GM18951 (cell line): ENCODE data around the gene DNAJC16.

Experiments used
- POLR2A ChIP-seq: IDR thresholded peaks from 4 replicates; pipeline ENCODE4 v1.6.1; 2011; ENCODE audit warnings: mild to moderate bottlenecking; ENCODE audit not compliant: insufficient read length, insufficient read depth; ENCODE audit errors: extremely low read depth
- in situ Hi-C: fragments of 300-500 bp; cut with MboI; formaldehyde crosslinking; loops from one replicate; pipeline ENCODE4 v1.12.0; 2022; ENCODE audit warnings: low sequenced_read_pairs, mixed read lengths, inconsistent platforms; ENCODE audit not compliant: unreplicated experiment

Gene DNAJC16

DNA sequence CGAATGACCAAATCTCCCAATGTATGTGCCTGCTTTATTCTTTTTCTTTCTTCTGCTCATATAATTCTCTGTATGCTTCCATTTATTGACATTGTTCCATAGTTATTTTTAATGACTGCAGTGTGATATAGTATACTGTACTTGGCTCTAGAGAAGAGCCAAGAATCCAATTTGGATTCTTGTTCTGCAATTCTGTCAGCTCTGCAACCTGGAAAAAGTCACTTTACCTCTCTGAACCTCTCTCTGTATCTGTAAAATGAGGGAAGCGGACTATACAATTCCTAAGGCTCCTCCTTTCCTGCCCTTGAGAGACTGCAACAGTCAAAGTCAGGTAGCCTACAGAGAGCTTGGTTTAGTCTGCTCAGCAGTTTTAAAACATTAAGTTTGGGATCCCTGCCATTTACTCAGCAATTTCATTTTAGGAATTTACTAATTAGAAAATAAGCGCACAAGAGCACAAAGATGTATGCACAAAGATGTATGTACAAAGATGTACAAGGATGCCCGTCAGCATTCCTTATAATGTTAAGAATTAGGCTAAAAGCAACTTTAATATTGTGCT lies 14.7 kb downstream of the DNAJC16 start:
- no peak for TF ChIP-seq POLR2A
- in situ Hi-C loops, result no loop called here

DNA sequence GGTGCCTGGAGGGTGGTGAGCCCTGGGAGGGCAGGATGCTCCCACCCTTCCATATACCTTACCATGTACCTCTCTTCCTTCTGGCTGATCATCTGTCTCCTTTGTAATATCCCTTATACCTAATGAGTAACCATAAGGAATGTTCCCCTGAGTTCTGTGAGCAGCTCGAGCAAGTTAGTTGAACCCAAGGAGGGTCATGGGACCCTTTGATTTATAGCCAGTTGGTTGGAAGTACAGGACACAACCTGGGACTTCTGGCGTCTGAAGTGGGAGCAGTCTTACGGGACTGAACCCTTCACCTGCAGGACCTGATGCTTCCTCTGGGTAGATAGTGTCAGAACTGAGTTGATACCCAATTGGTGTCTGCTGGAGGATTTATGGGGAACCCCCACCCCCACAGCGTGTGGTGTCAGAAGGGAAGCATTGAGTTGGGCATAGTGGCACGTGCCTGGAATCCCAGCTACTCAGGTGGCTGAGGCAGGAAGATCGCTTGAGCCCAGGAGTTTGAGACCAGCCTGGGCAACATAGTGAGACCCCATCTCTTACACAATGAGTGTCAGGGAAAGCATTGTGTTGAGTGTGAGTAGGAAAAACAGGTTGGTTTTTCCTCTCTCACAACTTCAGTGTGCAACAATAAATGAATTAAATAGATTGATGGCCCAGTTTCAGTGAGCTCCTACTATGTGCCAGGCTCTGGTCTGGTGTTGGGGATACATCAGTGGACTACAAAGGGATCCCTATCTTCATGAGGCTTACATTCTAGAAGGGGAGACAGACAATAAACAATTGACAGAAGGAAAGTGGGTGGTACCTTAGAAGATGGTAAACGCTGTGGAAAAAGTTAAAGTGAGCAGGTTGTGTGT lies 16.0 kb downstream of the DNAJC16 start:
- no peak for TF ChIP-seq POLR2A
- in situ Hi-C loops, result no loop called here

DNA sequence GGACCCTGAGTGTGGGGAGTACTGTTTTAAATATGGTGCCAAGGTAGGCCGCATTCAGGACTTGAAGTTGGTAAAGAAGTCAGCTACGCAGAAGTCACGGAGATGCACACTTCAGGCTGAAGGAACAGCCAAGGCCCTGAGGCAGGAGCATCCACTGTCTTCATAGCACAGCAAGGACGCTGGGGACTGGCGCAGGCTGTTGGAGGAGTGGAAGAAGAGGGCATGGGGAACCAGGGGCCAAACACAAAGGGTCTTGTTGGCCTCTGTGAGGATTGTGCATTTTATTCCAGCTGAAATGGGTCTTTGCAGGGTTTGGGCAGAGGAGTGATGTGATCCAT lies 16.6 kb downstream of the DNAJC16 start:
- in situ Hi-C loops, result no loop called here

DNA sequence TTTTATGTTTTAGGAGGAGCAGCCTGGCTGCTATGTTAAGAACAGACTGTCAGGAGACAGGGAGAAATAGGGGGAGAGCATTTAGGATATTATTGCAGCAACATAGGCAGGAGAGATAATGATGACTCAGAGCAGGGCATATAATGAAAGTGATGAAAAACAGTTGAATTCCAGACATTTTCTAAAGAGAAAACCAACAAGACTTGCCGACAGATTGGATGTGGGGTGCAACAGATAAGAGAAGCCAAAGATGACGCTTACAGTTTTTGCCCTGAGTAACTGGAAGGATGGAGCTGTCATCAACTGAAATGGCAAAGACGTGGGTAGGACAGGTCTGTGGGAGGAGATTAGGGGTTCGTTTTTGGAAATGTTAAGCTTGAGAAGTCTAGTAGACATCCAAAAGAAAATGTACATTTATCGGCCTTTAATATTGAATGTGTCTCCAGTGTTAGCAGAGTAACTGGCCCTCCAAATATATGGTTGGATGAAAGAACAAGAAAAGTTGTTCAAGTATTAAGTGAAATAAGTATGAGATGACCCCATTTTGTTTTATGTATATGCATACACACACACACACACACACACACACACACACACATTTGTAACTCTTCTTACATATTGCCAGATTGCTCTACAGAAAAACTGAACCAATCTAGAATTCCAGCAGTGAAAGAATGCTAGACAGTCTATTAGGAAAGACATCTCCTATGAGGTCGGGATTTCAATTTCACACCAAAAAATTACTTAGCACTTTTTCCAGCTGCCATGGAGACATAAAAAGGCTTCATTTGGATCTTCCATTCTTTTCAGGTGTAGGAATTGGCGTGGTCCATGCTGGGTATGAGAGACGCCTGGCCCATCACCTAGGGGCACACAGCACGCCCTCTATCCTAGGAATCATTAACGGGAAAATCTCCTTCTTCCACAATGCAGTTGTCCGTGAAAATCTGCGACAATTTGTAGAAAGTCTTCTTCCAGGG lies 17.2 kb downstream of the DNAJC16 start:
- in situ Hi-C loops, result no loop called here
- no peak for TF ChIP-seq POLR2A

More for the DNA sequence above, 16.6 kb downstream of the DNAJC16 start:
- no peak for TF ChIP-seq POLR2A

DNA sequence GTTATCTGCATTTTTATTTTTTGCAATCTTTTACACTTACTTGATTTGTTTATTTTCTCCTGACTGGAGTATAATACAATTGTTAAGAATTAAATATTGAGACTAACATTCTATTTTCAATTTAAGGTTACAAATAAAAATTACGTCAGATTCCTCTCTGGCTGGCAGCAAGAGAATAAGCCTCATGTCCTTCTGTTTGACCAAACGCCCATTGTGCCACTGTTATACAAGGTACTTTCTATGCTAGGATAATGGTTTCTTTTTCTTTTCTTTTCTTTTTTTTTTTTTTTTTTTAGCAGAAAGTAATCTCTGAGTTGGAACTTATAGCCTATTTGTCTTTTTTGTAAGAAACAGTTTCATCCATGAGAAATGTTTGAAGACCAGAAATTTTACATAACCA lies 20.0 kb downstream of the DNAJC16 start:
- in situ Hi-C loops, result no loop called here
- no peak for TF ChIP-seq POLR2A

DNA sequence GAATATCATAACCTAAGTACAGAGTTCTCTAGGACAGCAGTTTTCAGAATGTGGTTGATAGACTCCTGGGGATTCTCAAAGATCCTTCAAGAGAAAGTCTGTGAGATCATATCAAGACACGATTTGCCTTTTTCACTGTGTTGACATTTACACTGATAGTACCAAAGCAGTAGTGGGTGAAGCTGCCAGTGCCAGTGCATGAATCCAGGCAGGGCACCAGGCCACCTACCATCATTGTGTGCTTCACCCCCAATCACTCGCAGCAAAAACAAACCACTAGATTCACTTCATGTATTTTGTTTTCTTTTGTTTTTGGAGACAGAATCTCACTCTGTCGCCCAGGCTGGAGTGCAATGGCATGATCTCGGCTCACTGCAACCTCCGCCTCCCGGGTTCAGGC lies 23.9 kb downstream of the DNAJC16 start:
- TF ChIP-seq POLR2A, result no peak
- in situ Hi-C loops, result no loop called here

DNA sequence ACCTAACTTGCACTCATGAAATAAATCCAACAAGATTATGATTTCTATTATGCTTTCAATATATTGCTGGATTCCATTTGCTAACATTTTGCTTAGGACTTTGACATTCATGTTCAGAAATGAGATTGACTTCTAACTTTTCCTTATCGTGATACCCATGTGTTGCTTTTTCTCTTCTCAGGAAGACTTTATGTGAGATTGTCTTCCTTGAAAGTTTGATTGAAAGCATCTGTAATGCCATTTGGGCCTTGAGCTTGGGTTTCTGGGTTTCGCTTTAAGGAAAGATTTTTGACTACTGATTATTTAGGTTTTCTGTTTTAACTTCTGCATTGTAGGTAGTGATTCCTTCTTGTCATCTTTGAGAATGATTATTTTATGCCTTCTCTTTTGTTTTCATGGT lies 30.4 kb downstream of the DNAJC16 start:
- in situ Hi-C loops, result no loop called here
- no peak for TF ChIP-seq POLR2A

DNA sequence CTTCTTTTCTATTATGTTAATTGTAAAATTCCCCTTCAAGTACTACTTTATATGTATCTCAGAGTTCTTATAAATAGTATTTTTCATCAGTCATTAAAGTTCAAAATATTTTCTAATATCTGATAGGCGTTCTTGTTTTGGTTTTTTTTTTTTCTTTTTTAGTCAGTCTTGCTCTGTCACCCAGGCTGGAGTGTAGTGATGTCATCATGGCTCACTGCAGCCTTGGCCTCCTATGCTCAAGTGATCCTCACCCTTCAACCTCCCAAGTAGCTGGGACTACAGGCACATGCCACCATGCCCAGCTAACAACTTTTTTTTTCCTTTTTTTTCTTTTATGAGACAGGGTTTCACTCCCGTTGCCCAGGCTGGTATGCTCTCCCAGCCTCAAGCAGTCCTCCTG lies 30.9 kb downstream of the DNAJC16 start:
- in situ Hi-C loops, result no loop called here
- no peak for TF ChIP-seq POLR2A

DNA sequence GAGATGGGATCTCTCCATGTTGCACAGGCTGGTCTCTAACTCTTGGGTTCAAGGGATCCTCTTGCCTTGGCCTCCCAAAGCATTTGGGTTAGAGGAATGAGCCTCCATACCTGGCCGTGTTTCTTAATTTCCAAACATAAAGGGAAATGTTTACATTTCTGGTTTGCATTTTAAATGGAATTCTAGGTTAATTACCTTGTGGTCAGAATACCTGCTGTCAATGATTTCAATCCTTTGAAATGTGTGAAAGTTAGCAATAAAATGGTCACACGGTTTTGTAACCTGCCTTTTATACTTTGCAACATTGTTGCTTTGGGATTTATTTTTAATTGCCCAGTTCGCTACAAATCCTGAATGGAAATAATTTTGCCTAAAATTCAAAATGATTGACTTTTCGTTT lies 31.9 kb downstream of the DNAJC16 start:
- in situ Hi-C loops, result no loop called here
- TF ChIP-seq POLR2A, result no peak

DNA sequence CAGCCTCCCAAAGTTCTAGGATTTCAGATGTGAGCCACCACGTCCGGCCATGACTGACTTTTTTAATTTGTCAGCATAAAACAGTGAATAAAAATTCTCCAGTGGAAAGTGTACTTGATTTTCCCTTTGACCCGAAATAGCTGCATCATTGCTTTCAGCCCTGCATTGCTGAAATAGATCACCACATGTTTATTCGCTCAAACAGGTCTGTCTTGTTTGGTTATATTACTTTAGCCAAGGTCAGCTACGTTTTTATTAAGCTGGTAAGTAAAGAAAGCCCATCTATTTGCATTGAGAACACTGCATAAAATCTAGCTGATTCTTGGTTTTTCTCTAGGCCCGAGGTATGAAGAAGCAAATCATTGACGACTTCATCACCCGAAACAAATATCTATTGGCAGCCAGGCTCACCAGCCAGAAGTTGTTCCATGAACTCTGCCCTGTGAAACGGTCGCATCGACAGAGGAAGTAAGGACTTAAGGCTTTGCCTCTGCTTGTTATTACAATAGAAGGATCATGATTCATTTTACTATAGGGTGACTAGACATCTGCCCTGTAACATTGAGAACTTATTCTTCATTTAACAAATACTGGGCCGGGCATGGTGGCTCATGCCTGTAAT lies 32.7 kb downstream of the DNAJC16 start:
- in situ Hi-C loops, result no loop called here
- no peak for TF ChIP-seq POLR2A

DNA sequence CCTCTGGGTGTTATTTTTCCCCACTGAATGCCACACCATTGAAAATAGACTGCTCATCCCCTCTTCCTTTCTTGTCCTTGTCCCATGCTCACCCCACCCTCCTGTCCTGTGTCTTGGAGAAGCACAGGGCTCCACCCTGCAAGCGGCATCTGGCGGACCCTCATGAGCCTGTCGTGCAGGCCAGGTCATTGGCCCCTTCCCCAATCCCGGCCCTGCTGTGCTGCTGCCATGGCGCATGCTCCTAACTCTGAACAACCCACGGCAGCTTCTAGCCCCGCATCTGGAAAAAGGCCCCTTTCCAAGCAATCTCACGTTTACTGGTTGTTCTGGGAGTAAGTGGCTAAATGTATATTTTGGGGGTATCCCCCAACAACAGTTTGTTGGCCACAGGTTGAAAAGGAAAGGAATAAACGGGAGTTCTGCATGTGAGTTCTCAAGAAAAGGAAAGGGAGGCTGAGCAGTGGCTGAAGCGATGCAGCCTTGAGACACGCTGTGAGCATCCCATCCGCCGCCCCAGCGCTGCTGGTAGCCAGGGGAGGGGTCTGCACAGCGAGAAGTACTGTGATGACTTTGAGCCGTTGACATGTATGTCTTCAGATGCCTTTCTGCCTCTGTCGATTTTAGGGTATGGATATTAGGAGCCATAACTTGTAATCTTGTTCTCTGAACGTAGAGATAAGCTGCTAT lies 41.9 kb downstream of the DNAJC16 start:
- in situ Hi-C loops, result no loop called here

DNA sequence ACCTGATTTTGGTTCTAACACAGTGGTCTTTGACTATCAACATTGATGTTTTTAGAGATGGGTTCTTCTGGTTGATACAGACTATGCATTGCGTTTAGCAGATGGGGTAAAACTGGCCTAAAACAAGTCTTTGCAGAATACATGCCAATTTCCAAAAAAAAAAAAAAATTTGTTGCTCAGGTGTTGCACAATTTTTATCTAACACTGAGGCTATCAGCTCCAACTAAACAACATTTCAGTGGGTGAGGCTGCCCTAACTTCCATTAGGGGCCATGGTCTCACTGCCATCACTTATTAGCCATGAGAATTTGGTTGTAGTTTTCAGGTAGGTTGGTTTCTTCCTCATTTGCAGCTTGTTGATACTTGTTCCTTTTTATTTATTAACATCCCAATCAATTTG lies 44.2 kb downstream of the DNAJC16 start:
- TF ChIP-seq POLR2A, result no peak
- in situ Hi-C loops, result no loop called here

More for the DNA sequence above, 41.9 kb downstream of the DNAJC16 start:
- TF ChIP-seq POLR2A, result no peak

DNA sequence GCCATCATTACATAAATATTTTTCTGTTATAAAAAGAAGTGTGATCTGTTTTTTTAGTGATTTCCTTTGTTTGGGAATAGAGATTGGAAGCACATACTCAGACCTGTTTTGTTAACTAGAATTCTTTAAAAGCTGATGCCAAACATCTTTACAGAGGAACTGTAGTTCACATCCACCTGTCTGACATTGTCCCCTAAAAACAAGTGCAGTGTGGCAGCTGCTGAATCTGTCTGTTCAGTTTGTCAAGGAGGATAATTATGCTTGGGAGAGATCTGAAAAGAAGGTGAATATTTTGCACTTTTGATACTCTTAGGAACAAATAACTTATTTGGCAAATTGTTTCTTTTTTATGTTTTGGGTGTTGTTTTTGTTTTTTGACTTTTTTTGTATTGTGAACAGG lies 44.6 kb downstream of the DNAJC16 start:
- in situ Hi-C loops, result no loop called here
- TF ChIP-seq POLR2A, result no peak

DNA sequence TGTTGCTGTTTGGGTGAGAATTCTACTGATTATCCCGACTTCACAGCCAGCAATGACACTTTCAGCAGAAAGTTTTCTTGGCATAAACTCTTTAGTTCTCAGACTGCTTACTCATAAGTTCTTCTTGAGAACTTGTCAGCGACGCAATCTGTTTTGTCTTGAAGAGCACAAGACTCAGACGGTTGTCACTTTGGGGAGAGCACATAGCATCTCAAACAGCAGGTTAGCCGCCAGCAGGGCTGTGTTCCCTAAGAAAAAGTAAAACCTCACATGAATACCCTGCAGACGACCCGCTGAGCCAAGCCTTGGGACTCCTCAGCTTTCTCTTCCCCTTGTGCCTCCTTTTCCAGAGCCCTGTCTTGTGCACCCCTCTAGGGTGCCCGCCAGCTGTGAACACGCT lies 46.8 kb downstream of the DNAJC16 start:
- in situ Hi-C loops, result no loop called here
- TF ChIP-seq POLR2A, result no peak
